ENCODE results near the gene SERPINE2.

SERPINE2 gene, protein sequence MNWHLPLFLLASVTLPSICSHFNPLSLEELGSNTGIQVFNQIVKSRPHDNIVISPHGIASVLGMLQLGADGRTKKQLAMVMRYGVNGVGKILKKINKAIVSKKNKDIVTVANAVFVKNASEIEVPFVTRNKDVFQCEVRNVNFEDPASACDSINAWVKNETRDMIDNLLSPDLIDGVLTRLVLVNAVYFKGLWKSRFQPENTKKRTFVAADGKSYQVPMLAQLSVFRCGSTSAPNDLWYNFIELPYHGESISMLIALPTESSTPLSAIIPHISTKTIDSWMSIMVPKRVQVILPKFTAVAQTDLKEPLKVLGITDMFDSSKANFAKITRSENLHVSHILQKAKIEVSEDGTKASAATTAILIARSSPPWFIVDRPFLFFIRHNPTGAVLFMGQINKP

GRCh38 chr2:224039080-224039769 lies at the start of gene SERPINE2:
Gene SERPINE2, minus strand, starts transcription at chr2:224039286. Its CDS starts 37,386 bp downstream, at chr2:224001900.
- peak; percentile 25 for DNase-seq

DNA sequence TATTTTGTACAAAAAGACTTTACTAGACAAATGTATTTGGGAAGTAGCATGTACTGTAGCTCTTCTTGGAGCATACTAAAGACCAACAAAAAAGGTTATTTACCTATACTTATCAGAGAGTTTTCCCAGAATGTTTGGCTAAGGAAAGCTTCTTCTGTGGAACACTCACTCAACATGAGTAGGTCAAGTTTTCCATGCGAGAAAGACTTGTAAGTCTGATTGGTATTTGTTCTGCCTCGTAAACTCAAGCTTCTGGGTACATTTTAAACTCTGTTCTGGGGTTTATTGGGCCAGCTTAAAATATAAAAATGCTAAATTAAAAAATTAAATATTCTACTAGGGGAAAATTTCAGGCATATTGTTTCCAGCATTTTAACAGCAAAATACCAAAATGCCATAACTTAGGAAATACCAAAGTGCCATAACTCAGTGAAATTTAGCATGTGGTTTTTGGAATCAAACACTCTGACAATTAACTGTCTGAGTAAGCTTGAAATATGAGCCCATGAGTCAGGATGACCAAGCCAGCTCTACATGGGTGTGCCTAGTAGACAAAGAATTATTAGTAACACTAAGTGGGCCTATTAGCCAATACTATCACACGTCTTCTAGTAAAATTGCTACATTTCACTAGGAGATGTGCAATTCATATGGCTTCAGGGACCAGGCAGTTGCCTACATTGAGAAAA lies 47.3 kb upstream of the SERPINE2 start:
- DNase-seq = no peak

GRCh38 chr2:224085811-224086210 lies 46.7 kb upstream of the SERPINE2 start:
- DNase-seq = no peak

DNA sequence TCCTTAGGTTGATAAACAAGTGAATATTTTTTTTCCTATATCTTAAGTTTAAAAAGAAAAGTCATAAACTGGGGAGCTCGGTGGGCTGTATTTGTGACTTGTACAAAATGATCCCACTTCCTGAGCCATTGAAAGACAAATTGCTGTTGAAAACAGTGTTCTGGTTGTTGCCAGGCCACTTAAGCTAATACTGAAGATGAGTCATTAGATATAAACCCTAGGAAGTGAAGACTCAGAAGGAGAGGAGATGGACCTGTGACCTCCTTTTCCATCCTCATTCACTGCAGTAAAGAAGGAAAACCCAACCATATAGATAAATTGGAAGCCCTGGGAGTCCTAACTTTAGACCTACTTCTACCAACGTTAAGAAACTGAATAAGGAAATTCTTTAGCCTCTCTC lies 46.2 kb upstream of the SERPINE2 start:
- no peak for DNase-seq

DNA sequence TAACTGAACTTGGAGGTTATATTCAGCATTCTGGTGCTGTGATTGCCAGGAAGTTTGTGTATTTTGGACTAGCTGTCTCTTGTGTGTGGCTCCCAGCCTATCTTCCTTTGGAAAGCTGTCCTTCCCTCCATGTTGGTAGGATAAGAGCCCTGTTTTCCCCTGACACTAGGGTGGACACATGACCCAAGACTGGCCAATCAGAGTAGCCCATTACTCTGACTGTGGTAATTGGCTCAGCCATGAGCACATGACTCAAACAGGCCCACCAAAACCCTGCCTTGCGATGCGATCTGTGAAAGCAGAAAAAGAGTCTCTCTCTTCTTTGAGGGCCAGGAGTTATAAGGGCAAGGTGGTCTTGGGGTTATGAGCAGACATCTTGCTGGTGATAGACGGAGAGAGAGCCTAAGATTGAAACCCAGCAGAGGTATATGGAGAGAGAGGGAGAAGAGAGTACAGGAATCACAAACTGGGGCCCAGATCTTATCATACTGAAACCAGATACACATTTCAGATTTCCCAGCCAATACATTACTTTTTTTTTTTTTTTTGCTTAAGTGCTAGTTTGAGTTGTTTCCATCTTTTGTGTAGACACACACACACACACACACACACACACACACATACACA lies 45.3 kb upstream of the SERPINE2 start:
- no peak for DNase-seq

DNA sequence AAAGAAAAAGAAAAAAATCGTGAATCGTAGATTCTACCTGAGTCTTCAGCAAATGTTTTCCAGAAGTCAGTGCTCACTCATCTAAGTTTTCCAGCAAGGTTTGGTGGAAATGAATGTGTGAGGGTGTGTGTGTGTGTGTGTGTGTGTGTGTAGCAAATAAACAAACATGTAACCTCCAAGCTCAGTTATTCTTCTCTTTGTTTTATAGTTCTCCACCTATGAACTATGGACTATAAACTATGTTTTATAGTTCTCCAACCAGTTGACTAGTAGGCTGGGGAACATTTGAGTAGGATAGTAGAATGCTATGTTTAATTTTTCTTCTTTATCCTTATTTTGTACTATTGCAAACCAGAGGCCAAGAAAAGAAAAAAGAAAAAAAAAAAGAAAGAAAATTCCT lies 44.6 kb upstream of the SERPINE2 start:
- no peak for DNase-seq

- DNase-seq = no peak
Measured at GRCh38 chr2:224078656-224079055, 39.6 kb upstream of the SERPINE2 start.

- DNase-seq = no peak
Measured at GRCh38 chr2:224077773-224078507, 38.9 kb upstream of the SERPINE2 start.

DNA sequence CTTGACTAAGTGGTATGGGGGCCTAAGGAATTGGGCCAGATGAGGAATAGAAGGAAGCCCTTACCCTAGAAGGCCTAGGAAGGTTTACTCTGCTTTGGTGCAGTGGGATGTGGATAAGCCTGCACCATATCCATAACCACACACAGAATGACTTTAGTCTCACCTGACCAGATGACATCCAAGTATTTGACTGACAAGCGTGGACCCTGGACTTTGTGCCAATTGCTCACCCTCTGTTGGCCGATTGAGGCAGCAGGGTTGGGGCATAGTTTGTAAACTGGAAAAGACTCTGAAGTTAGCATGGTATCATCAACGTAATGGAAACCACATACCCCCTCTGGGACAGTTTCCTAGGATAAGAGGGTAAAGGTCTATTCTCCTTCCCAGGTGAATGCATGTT lies 36.5 kb upstream of the SERPINE2 start:
- no peak for DNase-seq

DNA sequence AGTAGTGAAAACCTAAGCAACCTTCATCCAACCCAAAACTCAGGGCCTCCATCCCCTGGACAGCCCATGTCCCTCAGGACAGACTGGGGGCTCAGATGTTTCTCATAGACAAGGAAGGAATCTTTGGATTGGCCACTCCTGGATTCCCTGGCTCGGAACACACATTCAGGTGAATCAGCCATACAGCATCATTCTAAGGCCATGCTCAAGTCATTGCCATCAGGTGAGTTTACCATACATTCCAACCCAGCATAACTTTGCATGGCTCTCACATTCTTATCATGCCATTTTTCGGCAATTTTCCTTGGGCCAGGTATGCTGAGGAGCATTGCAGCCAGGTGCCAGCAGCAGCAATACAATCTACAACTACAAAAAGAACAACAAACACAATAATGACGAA lies 34.6 kb upstream of the SERPINE2 start:
- no peak for DNase-seq

- DNase-seq = no peak
Measured at GRCh38 chr2:224072541-224073188, 33.6 kb upstream of the SERPINE2 start.

GRCh38 chr2:224069172-224069571 lies 30.1 kb upstream of the SERPINE2 start:
- DNase-seq = no peak

DNA sequence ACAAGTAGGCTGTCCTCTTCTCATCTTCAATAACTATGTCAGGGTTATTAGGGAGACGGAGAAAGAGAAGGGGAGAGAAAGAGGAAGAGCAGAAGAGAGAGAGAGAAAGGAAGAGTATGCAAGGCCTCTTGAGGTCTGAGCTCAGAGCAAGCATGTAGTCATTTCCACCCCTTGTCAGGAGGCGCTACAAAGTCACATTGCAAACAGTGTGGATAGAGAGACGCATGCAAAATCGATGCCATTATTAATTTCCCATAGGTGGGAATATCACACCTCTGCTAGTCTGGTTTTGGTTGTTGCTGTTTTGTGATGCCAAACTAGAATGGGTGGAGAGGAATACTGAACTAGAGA lies 24.2 kb upstream of the SERPINE2 start:
- DNase-seq = no peak

- no peak for DNase-seq
Measured at GRCh38 chr2:224062481-224063297, 23.6 kb upstream of the SERPINE2 start.

GRCh38 chr2:224060783-224061482 lies 21.8 kb upstream of the SERPINE2 start:
- no peak for DNase-seq

DNA sequence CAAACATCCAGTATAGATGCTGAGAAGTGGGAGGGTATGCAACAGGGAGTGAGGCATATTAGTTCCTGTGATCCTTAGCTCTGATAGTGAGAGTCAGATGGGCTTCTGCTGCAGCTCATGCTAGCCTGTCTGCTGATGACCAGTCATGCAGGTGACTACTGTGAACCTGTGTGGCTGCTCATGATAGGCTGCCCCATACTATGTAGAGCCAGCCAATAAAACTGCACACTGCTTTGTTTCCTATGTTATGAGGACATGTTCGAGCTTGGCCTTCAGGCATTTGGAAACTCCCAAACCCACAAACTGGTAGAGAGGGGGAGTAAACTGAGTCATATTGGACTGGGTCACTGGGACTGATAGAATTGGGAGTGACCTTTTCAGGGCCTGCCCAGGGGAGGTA lies 20.1 kb upstream of the SERPINE2 start:
- no peak for DNase-seq

GRCh38 chr2:224058048-224058775 lies 19.1 kb upstream of the SERPINE2 start:
- no peak for DNase-seq

- no peak for DNase-seq
Measured at GRCh38 chr2:224056889-224057288, 17.8 kb upstream of the SERPINE2 start.

- no peak for DNase-seq
Measured at GRCh38 chr2:224055101-224055500, 16.0 kb upstream of the SERPINE2 start.

DNA sequence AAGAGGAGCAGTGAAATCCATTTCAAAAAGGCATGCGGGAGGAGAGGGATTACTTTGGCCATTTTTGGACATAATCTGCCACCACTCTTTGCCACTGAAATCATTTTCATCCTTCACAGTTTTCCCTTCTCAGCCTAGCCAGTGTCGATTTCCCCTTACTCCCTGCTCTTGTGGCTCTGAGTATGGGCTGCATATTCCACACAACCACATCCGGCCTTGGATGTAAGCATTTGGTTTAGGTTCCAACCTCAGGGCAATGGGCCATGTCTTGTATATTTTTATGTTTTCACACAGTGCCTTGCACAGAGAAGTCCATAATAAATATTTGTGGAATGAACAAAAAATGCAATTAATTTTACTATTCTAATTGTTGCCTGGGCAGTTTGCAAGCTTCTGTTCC lies 7.7 kb upstream of the SERPINE2 start:
- DNase-seq = no peak
